ENCODE data around the gene DBN1.
A peak's percentile ranks its signal among the peaks of the same experiment; 100 is the strongest.

The DBN1 gene

GRCh38 chr5:177477701-177478477 lies 4.5 kb upstream of the DBN1 start:
- Histone ChIP-seq H2BK120ac (ENCODE audit: low read depth, low read length) (no peak overlapping the region), H3K9me3 (ENCODE audit: control insufficient read depth, low read length) (no peaks in the 10 kb centered on the region), H3K36me3 (ENCODE audit: control insufficient read depth in 1 of 2, insufficient read depth in 2 of 2, low read depth in 1 of 2, low read length in 2 of 2) (peaks cover 9 to 30% of the 10 kb centered on the region in 2 experiments), H2BK5ac (ENCODE audit: low read depth, low read length, poor library complexity, severe bottlenecking) (no peak overlapping the region), H4K8ac (ENCODE audit: low read length) (no peak overlapping the region), H2AK5ac (ENCODE audit: low read length, severe bottlenecking) (peak overlapping the region; percentile 16), H3K79me1 (replicated peaks; ENCODE audit: low read length, poor library complexity, severe bottlenecking) (peaks cover 4% of the 10 kb centered on the region), H2BK15ac (ENCODE audit: low read depth, poor library complexity, severe bottlenecking) (no peak overlapping the region), H3K4me2 (ENCODE audit: low read length, poor library complexity, severe bottlenecking) (no peak overlapping the region), H3K27ac (ENCODE audit: low read length, poor library complexity, severe bottlenecking) (peak overlapping the region; percentile 21), H2AFZ (ENCODE audit: low read depth, low read length) (no peak overlapping the region), H3K4ac (ENCODE audit: low read depth in 1 of 2, low read length in 2 of 2) (no peak overlapping the region), H3K9ac (ENCODE audit: low read length) (peak overlapping the region; percentile 75), H3K27me3 (ENCODE audit: control insufficient read depth in 1 of 2, insufficient read depth in 1 of 2, low read length in 2 of 2) (no peaks in the 10 kb centered on the region), H2BK12ac (ENCODE audit: low read length in 2 of 2) (peak overlapping the region in 1 of 2 experiments; percentile 56), H3K14ac (ENCODE audit: low read length in 2 of 2) (no peak overlapping the region), H4K91ac (ENCODE audit: low read length) (no peak overlapping the region), H3K18ac (ENCODE audit: low read depth in 1 of 2, low read length in 2 of 2) (no peak overlapping the region), H3K4me3 (ENCODE audit: insufficient read depth in 1 of 2, low read depth in 1 of 2, low read length in 2 of 2) (no peak overlapping the region), H3K23ac (ENCODE audit: low read length in 2 of 2) (peak overlapping the region in 1 of 2 experiments; percentile 15), H3K4me1 (ENCODE audit: control insufficient read depth, insufficient read depth, low read depth, low read length) (peaks cover 56% of the 10 kb centered on the region)
- WGBS, result 96% methylated on average over 10 of the region's 13 CpGs
- DNase-seq, result peak; percentile 41

DNA sequence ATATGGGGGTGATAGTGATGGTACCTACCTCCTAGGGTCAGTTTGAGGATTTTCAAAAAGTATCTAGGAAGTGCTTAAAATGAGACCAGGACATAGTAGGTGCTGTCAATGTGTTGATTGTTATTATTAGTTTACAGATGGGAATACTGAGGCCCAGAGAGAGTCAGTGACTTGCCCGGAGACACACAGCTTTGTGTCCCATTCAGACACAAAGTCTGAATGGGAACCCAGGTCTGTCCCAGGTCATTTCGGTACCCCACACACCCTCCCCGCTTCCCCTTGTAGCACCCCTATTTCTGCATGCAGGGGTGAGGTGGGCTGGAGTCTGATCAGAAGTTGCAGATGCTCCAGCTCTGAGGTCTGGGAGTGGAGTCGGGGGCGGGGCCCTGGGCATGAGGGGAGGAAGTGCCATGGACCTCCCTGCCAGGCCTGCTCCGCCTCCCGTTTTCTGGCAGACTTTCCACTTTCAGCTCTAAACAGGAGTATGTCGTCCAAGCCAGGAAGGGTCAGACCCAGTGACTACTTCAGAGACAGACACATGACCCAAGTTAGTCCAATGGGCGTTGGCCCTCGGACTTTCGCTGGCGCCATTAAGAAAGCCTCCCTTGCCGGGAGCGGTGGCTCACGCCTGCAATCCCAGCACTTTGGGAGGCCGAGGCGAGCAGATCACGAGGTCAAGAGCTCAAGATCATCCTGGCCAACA lies 3.2 kb upstream of the DBN1 start:
- Histone ChIP-seq H3K27ac (ENCODE audit: low read length, poor library complexity, severe bottlenecking) (no peak overlapping the region), H3K9ac (ENCODE audit: low read length) (no peak overlapping the region), H4K91ac (ENCODE audit: low read length) (no peak overlapping the region), H3K14ac (ENCODE audit: low read length in 2 of 2) (no peak overlapping the region), H2BK120ac (ENCODE audit: low read depth, low read length) (no peak overlapping the region), H2BK15ac (ENCODE audit: low read depth, poor library complexity, severe bottlenecking) (no peak overlapping the region), H3K23ac (ENCODE audit: low read length in 2 of 2) (no peak overlapping the region), H4K8ac (ENCODE audit: low read length) (no peak overlapping the region), H3K18ac (ENCODE audit: low read depth in 1 of 2, low read length in 2 of 2) (no peak overlapping the region), H3K4me3 (ENCODE audit: insufficient read depth in 1 of 2, low read depth in 1 of 2, low read length in 2 of 2) (no peak overlapping the region), H2AK5ac (ENCODE audit: low read length, severe bottlenecking) (peak overlapping the region; percentile 76), H3K36me3 (ENCODE audit: control insufficient read depth in 1 of 2, insufficient read depth in 2 of 2, low read depth in 1 of 2, low read length in 2 of 2) (peaks cover 3 to 23% of the 10 kb centered on the region in 2 experiments), H2AFZ (ENCODE audit: low read depth, low read length) (no peak overlapping the region), H3K9me3 (ENCODE audit: control insufficient read depth, low read length) (no peaks in the 10 kb centered on the region), H3K79me1 (replicated peaks; ENCODE audit: low read length, poor library complexity, severe bottlenecking) (no peaks in the 10 kb centered on the region), H2BK5ac (ENCODE audit: low read depth, low read length, poor library complexity, severe bottlenecking) (no peak overlapping the region), H3K4me2 (ENCODE audit: low read length, poor library complexity, severe bottlenecking) (no peak overlapping the region), H3K4ac (ENCODE audit: low read depth in 1 of 2, low read length in 2 of 2) (peak overlapping the region in 1 of 2 experiments; percentile 53), H3K27me3 (ENCODE audit: control insufficient read depth in 1 of 2, insufficient read depth in 1 of 2, low read length in 2 of 2) (no peaks in the 10 kb centered on the region), H2BK12ac (ENCODE audit: low read length in 2 of 2) (no peak overlapping the region), H3K4me1 (ENCODE audit: control insufficient read depth, insufficient read depth, low read depth, low read length) (peaks cover 53% of the 10 kb centered on the region)
- WGBS, result 90% methylated on average over 17 of the region's 18 CpGs
- peak; percentile 53 for DNase-seq

- H2BK5ac ChIP-seq (ENCODE audit: low read depth, low read length, poor library complexity, severe bottlenecking), result no peak overlapping the region
- 85% methylated on average over 10 of the region's 11 CpGs for WGBS
These were observed 2.4 kb upstream of the DBN1 start for GRCh38 chr5:177475563-177476427.

More at GRCh38 chr5:177475563-177476427, 2.4 kb upstream of the DBN1 start:
- no peak overlapping the region for H3K18ac ChIP-seq (ENCODE audit: low read depth in 1 of 2, low read length in 2 of 2)
- H2AK5ac ChIP-seq (ENCODE audit: low read length, severe bottlenecking), result no peak overlapping the region
- H2BK12ac ChIP-seq (ENCODE audit: low read length in 2 of 2), result no peak overlapping the region
- no peak overlapping the region for H3K14ac ChIP-seq (ENCODE audit: low read length in 2 of 2)
- H4K91ac ChIP-seq (ENCODE audit: low read length), result no peak overlapping the region
- H3K27ac ChIP-seq (ENCODE audit: low read length, poor library complexity, severe bottlenecking), result no peak overlapping the region
- H4K8ac ChIP-seq (ENCODE audit: low read length), result no peak overlapping the region
- H3K27me3 ChIP-seq (ENCODE audit: control insufficient read depth in 1 of 2, insufficient read depth in 1 of 2, low read length in 2 of 2), result no peaks in the 10 kb centered on the region
- H3K9ac ChIP-seq (ENCODE audit: low read length), result no peak overlapping the region
- H3K4me1 ChIP-seq (ENCODE audit: control insufficient read depth, insufficient read depth, low read depth, low read length), result peaks cover 56% of the 10 kb centered on the region
- no peaks in the 10 kb centered on the region for H3K9me3 ChIP-seq (ENCODE audit: control insufficient read depth, low read length)
- no peak overlapping the region for H3K23ac ChIP-seq (ENCODE audit: low read length in 2 of 2)
- no peak overlapping the region for H2AFZ ChIP-seq (ENCODE audit: low read depth, low read length)
- H3K79me1 ChIP-seq (replicated peaks; ENCODE audit: low read length, poor library complexity, severe bottlenecking), result no peaks in the 10 kb centered on the region
- DNase-seq, result peak; percentile 26
- H3K36me3 ChIP-seq (ENCODE audit: control insufficient read depth in 1 of 2, insufficient read depth in 2 of 2, low read depth in 1 of 2, low read length in 2 of 2), result peaks cover 1 to 23% of the 10 kb centered on the region in 2 experiments
- no peak overlapping the region for H2BK15ac ChIP-seq (ENCODE audit: low read depth, poor library complexity, severe bottlenecking)
- H3K4me2 ChIP-seq (ENCODE audit: low read length, poor library complexity, severe bottlenecking), result no peak overlapping the region
- H3K4ac ChIP-seq (ENCODE audit: low read depth in 1 of 2, low read length in 2 of 2), result no peak overlapping the region
- no peak overlapping the region for H3K4me3 ChIP-seq (ENCODE audit: insufficient read depth in 1 of 2, low read depth in 1 of 2, low read length in 2 of 2)
- H2BK120ac ChIP-seq (ENCODE audit: low read depth, low read length), result no peak overlapping the region

Measured in mesenchymal stem cell (in vitro differentiated cells and primary cell).